T-helper 1 cell treated with Interleukin-12 subunit alpha and Interleukin-12 subunit beta and Interleukin-4 antibody, amounts not matched to agents 30 μg/mL and 1 μg/mL, for 36 hours (primary cell): Measurements from ENCODE around the gene C6orf120.
"Not testable (repeated sequence)": the region's sequence is repeated elsewhere in the genome, so short reads cannot be mapped to it uniquely, and the experiment has no call there.

Experiments
- H3K27ac Mint-ChIP-seq: one replicate; pipeline ENCODE4 v1.8.0; 2021; ENCODE audit warnings: mild to moderate bottlenecking, mixed read lengths
- H3K27me3 Mint-ChIP-seq: one replicate; pipeline ENCODE4 v1.8.0; 2021; ENCODE audit warnings: low read depth, mixed read lengths
- H3K36me3 Mint-ChIP-seq: one replicate; pipeline ENCODE4 v1.8.0; 2021; ENCODE audit warnings: low read depth, mixed read lengths
- H3K4me1 Mint-ChIP-seq: one replicate; pipeline ENCODE4 v1.8.0; 2021; ENCODE audit warnings: low read depth, mixed read lengths
- H3K4me3 Mint-ChIP-seq: one replicate; pipeline ENCODE4 v1.8.0; 2021; ENCODE audit warnings: mild to moderate bottlenecking, moderate library complexity, mixed read lengths
- H3K9me3 Mint-ChIP-seq: one replicate; pipeline ENCODE4 v1.8.0; 2021; ENCODE audit warnings: mixed read lengths

The C6orf120 gene

GRCh38 chr6:169667716-169668115 is 34.2 kb upstream of the C6orf120 start:
- Mint-ChIP-seq H3K27me3 (no peaks in the 10 kb centered on the region), H3K9me3 (no peaks in the 10 kb centered on the region), H3K36me3 (peaks cover 1% of the 10 kb centered on the region), H3K27ac (no peak overlapping the region), H3K4me3 (no peak overlapping the region), H3K4me1 (peaks cover 7% of the 10 kb centered on the region)

DNA sequence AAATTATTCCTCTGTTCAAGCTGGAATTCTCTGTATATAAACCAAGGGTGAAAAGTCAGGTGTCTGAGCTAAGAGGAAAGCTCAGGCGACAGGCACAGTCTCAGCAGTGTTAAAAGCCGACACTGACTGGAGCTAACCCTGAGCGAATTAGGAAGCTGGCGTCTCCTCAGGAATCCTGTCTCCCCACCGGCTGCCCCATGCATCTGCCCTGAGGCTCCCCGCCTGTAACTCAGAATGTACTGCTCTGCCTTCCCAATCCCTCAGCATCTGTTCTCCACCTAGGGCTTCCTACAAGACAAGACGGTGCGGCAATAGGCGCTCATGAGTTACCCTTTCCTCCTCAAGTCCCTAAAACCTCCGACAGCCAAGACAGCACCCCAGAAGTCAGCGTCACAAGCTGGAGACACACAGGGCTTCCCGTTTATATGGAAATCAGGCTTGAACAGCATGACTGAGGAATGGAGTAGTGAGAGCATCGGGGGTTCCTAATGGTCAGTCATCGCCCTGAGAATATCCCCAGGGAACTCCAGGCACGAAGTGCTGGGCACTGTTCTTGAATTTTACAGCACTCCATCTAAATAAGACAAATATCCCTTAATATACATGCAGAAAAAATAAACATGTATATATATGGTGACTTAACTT is 33.6 kb upstream of the C6orf120 start:
- Mint-ChIP-seq H3K36me3 (peaks cover 1% of the 10 kb centered on the region), H3K27me3 (no peaks in the 10 kb centered on the region), H3K9me3 (no peaks in the 10 kb centered on the region), H3K4me1 (peaks cover 7% of the 10 kb centered on the region), H3K27ac (no peak overlapping the region), H3K4me3 (no peak overlapping the region)

DNA sequence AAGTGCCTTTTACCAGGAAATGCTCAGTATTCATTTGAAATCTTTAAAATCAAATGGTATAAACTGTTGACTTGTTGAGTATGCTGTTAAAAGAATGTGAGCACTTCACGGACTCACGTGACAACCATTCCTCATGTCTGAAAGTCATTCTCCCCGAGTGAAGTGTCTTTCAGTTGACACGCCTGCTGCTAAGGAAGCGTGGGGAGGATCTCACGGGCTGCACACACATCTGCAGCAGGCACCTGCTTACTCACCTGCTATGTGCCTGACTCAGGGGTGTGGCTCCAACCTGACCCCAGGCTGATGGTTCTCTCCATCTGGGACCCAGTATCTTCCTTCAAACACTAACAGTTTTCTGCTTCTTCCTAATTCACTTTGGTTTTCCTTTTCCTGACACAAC is 32.8 kb upstream of the C6orf120 start:
- H3K4me1 Mint-ChIP-seq: peaks cover 7% of the 10 kb centered on the region
- no peak overlapping the region for H3K27ac Mint-ChIP-seq
- H3K9me3 Mint-ChIP-seq: no peaks in the 10 kb centered on the region
- H3K27me3 Mint-ChIP-seq: no peaks in the 10 kb centered on the region
- H3K4me3 Mint-ChIP-seq: no peak overlapping the region
- H3K36me3 Mint-ChIP-seq: no peaks in the 10 kb centered on the region

GRCh38 chr6:169669889-169670288 is 32.0 kb upstream of the C6orf120 start:
- Mint-ChIP-seq H3K27ac (no peak overlapping the region), H3K36me3 (no peaks in the 10 kb centered on the region), H3K4me3 (no peak overlapping the region), H3K4me1 (peaks cover 7% of the 10 kb centered on the region), H3K9me3 (no peaks in the 10 kb centered on the region), H3K27me3 (no peaks in the 10 kb centered on the region)

GRCh38 chr6:169671563-169671962 is 30.4 kb upstream of the C6orf120 start:
- H3K4me1 Mint-ChIP-seq: peaks cover 7% of the 10 kb centered on the region
- H3K9me3 Mint-ChIP-seq: no peaks in the 10 kb centered on the region
- no peaks in the 10 kb centered on the region for H3K27me3 Mint-ChIP-seq
- H3K27ac Mint-ChIP-seq: no peak overlapping the region
- no peaks in the 10 kb centered on the region for H3K36me3 Mint-ChIP-seq
- H3K4me3 Mint-ChIP-seq: no peak overlapping the region

DNA sequence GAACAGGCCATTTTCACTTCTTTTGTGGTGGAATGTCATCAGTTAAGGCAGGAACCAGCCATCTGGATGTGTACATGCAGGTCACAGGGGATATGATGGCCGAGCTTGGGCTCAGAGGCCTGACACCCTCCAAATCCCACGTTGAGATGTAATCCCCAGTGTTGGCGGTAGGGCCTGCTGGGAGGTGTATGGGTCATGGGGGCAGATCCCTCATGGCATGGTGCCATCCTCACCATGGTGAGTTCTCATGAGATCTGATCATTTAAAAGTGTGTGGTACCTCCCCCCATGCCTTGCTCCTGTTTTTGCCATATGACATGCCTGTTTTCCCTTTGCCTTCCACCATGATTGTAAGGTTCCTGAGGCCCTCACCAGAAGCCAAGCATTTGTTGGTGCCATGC is 26.9 kb upstream of the C6orf120 start:
- Mint-ChIP-seq H3K36me3 (peaks cover 5% of the 10 kb centered on the region), H3K4me1 (peaks cover under 1% of the 10 kb centered on the region), H3K27me3 (no peaks in the 10 kb centered on the region), H3K4me3 (no peak overlapping the region), H3K27ac (no peak overlapping the region), H3K9me3 (no peaks in the 10 kb centered on the region)

DNA sequence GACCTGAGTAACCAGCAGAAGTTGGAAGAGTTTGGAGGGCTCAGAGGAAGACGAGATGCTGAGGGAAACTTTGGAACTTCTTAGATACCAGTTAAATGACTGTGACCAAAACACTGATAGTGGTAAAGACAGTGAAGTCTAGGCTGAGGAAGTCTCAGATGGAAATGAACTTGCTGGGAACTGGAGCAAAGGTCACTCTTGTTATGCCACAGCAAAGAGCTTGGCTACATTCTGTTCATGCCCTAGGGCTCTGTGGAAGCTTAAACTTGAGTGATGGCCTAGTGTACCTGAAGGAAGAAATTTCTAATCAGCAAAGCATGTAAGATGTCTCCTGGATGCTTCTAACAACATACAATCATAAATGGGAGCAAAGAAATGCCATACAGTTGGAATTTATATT is 24.8 kb upstream of the C6orf120 start:
- H3K4me3 Mint-ChIP-seq: no peak overlapping the region
- H3K36me3 Mint-ChIP-seq: peaks cover 6% of the 10 kb centered on the region
- H3K4me1 Mint-ChIP-seq: no peaks in the 10 kb centered on the region
- H3K27me3 Mint-ChIP-seq: no peaks in the 10 kb centered on the region
- no peak overlapping the region for H3K27ac Mint-ChIP-seq
- no peaks in the 10 kb centered on the region for H3K9me3 Mint-ChIP-seq

DNA sequence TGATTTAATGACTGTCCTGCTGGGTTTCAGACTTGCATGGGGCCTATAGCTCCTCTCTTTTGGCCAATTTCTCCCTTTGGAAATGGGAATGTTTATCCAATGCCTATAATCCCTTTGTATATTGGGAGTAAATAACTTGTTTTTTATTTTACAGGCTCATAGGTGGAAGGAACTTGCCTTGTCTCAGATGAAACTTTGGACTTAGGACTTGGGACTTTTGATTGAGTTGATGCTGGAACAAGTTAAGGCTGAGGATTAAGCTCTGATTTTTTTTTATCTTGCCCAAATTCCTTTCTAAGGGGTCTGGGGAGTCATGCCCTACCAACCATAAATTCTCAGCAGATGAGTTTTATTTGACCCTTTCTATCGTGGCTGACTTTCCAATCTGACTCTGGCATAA is 23.6 kb upstream of the C6orf120 start:
- Mint-ChIP-seq H3K4me3 (no peak overlapping the region), H3K9me3 (no peaks in the 10 kb centered on the region), H3K27me3 (no peaks in the 10 kb centered on the region), H3K4me1 (no peaks in the 10 kb centered on the region), H3K27ac (no peak overlapping the region), H3K36me3 (peaks cover 10% of the 10 kb centered on the region)

DNA sequence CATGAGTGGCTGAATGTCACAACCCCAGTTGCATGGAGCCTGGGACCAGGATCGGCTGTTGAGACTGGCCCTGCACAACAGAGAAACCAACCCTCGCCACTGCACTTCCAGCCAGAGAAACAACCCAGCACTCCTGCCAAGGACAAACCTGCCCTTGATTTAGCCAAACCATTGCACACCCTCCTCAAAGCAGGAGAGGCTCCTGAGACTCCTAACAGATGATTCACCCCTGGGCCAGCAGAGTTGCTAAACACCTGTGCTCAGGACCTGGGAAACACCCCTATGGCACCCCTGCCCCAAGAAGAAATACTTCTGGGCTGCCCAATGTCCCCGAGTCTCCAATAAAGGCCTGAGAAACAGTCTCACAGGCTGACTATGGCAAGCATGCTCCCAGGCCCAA is 17.9 kb upstream of the C6orf120 start:
- Mint-ChIP-seq H3K27ac (no peak overlapping the region), H3K4me3 (no peak overlapping the region), H3K36me3 (peaks cover 38% of the 10 kb centered on the region), H3K4me1 (no peaks in the 10 kb centered on the region), H3K27me3 (no peaks in the 10 kb centered on the region), H3K9me3 (peaks cover 23% of the 10 kb centered on the region)

DNA sequence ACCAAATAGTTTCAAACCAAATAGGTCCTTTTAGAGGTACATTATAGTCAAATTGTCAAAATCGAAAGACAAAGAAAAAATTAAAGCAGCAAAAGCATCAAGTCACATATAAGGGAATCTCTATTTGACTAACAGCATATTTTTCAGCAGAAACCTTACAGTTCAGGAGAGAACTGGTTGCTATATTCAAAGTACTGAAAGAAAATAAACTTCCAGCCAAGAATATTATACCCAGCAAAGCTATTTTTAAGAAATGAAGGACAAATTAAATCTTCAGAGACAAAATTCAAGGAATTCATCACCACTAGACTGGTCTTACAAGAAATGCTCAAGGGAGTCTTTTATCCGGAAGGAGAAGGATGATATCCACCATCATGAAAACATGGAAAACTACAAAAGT is 16.1 kb upstream of the C6orf120 start:
- no peaks in the 10 kb centered on the region for H3K4me1 Mint-ChIP-seq
- H3K4me3 Mint-ChIP-seq: no peak overlapping the region
- no peak overlapping the region for H3K27ac Mint-ChIP-seq
- H3K36me3 Mint-ChIP-seq: peaks cover 32% of the 10 kb centered on the region
- H3K27me3 Mint-ChIP-seq: no peaks in the 10 kb centered on the region
- H3K9me3 Mint-ChIP-seq: peaks cover 23% of the 10 kb centered on the region

DNA sequence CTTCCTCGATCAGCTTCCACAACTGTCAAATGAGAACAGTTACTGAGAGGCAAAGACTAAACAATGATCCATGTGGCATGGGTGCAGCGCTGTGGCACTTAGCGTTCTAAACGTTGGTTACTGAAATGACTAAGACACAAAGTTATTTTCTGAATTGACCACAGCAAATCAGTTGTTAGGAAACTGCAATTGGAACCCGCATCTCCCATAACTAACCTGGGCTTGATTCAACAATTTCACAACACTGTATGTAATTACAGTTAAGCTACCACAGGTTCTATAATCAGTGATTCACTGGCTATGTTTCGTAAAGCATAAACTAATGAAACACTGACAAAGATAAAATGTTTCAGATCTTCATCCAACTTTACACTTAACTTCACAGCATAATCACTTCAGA is 12.6 kb upstream of the C6orf120 start:
- no peak overlapping the region for H3K27ac Mint-ChIP-seq
- H3K9me3 Mint-ChIP-seq: peaks cover 23% of the 10 kb centered on the region
- H3K27me3 Mint-ChIP-seq: no peaks in the 10 kb centered on the region
- no peak overlapping the region for H3K4me3 Mint-ChIP-seq
- H3K4me1 Mint-ChIP-seq: no peaks in the 10 kb centered on the region
- H3K36me3 Mint-ChIP-seq: peaks cover 28% of the 10 kb centered on the region

GRCh38 chr6:169691260-169691659 is 10.7 kb upstream of the C6orf120 start:
- Mint-ChIP-seq H3K9me3 (peaks cover 10% of the 10 kb centered on the region), H3K27me3 (no peaks in the 10 kb centered on the region), H3K4me1 (no peaks in the 10 kb centered on the region), H3K4me3 (no peak overlapping the region), H3K36me3 (peaks cover 14% of the 10 kb centered on the region), H3K27ac (no peak overlapping the region)

- no peaks in the 10 kb centered on the region for H3K27me3 Mint-ChIP-seq
- H3K4me3 Mint-ChIP-seq: no peak overlapping the region
- peaks cover 5% of the 10 kb centered on the region for H3K9me3 Mint-ChIP-seq
- no peaks in the 10 kb centered on the region for H3K4me1 Mint-ChIP-seq
- H3K36me3 Mint-ChIP-seq: peaks cover 7% of the 10 kb centered on the region
- no peak overlapping the region for H3K27ac Mint-ChIP-seq
Measured at GRCh38 chr6:169692516-169692915, 9.4 kb upstream of the C6orf120 start.

GRCh38 chr6:169695131-169695530 is 6.8 kb upstream of the C6orf120 start:
- H3K9me3 Mint-ChIP-seq: peaks cover 8% of the 10 kb centered on the region
- no peak overlapping the region for H3K4me3 Mint-ChIP-seq
- H3K4me1 Mint-ChIP-seq: peaks cover 3% of the 10 kb centered on the region
- peaks cover 1% of the 10 kb centered on the region for H3K36me3 Mint-ChIP-seq
- no peaks in the 10 kb centered on the region for H3K27me3 Mint-ChIP-seq
- H3K27ac Mint-ChIP-seq: no peak overlapping the region

DNA sequence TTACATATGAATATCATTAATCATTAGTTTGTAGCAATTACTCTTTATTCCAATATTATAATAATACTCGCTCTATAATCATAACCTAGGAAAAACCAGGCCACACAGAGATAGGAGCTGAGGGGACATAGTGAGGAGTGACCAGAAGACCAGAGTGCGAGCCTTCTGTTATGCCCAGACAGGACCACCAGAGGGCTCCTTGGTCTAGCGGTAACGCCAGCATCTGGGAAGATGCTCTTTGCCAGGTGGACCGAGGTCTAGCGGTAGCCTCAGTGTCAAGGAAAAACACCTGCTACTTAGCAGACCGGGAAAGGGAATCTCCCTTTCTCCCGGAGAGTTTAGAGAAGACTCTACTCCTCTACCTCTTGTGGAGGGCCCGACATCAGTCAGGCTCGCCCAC is 4.8 kb upstream of the C6orf120 start:
- H3K4me3 Mint-ChIP-seq, H3K4me1 Mint-ChIP-seq, H3K27ac Mint-ChIP-seq, H3K27me3 Mint-ChIP-seq, H3K36me3 Mint-ChIP-seq, H3K9me3 Mint-ChIP-seq: not testable (repeated sequence)

DNA sequence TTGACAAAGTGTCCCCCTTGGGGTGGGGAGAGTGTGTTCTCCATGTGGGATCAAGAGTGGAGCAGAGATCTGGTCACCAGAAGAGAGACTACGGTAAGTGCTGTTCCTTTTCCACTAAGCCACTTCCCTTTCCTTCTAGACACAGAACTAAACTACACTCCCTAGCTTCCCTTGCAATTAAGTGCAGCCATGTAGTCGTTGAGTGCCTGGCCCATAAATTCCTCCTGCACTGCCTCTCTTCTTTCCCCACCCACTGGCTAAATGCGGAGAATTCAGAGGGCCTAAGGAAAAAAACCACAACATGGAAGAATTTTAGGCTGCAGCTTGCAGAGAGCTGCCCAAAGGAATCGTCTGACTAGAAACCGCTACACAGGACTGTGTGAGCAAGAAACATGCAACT is 1.6 kb upstream of the C6orf120 start:
- Mint-ChIP-seq H3K4me3 (peak overlapping the region; percentile 23), H3K4me1 (peaks cover 26% of the 10 kb centered on the region), H3K27ac (no peak overlapping the region), H3K9me3 (peaks cover 8% of the 10 kb centered on the region), H3K27me3 (no peaks in the 10 kb centered on the region), H3K36me3 (peaks cover 14% of the 10 kb centered on the region)
